Naive thymus-derived CD4-positive, alpha-beta T cell (primary cell): ENCODE data around the gene ARVCF. TPM values are rescaled to one million over a fixed set of nuclear protein-coding genes. Genes with fewer than 3 reads are reported as not detected.

Source experiments
- ATAC-seq: fragments of 150-1000 bp; cut with Tn5 transposase; 2 replicates; pipeline ENCODE4 v1.10.0; 2021; ENCODE audit warnings: mild to moderate bottlenecking, moderate library complexity
- CTCF ChIA-PET: fragments of 350-600 bp; sonication (Branson Sonifier 250); formaldehyde crosslinking; loops from one replicate; lab custom pipeline; 2021; ENCODE audit warnings: antibody characterized with exemption; lab: Charles Lee
- POLR2A ChIA-PET: fragments of 350-600 bp; sonication (Branson Sonifier 250); formaldehyde crosslinking; loops from one replicate; lab custom pipeline; 2021; ENCODE audit warnings: antibody characterized with exemption, inconsistent platforms; lab: Charles Lee
- DNase-seq, 9 donors: peaks; one replicate each; pipeline versions ENCODE4 v3.0.0 to v3.0.0-alpha.2; 2020 to 2022; ENCODE audit warnings: mixed read lengths in 1 of 9
- H3K27ac ChIP-seq: one replicate; pipeline ENCODE4 v1.7.0; 2013; ENCODE audit warnings: mild to moderate bottlenecking, low read depth, low read length, moderate library complexity
- H3K27me3 ChIP-seq, 2 donors: one replicate each; pipeline ENCODE4 v1.7.0; 2013; ENCODE audit warnings: low read length in 2 of 2, mild to moderate bottlenecking in 2 of 2, moderate library complexity in 2 of 2; ENCODE audit not compliant: control insufficient read depth in 2 of 2, insufficient read depth in 2 of 2
- H3K36me3 ChIP-seq, 3 experiments: 1 replicate in 2 of 3; 2 replicates in 1 of 3; pipeline ENCODE4 v1.7.0; 2013; ENCODE audit warnings: low read length in 3 of 3, mild to moderate bottlenecking in 3 of 3, moderate library complexity in 1 of 3; ENCODE audit not compliant: insufficient read depth in 3 of 3, control insufficient read depth in 2 of 3
- H3K4me1 ChIP-seq, 2 donors: one replicate each; pipeline ENCODE4 v1.7.0; 2013; ENCODE audit warnings: low read length in 2 of 2, mild to moderate bottlenecking in 2 of 2, moderate library complexity in 1 of 2; ENCODE audit not compliant: control insufficient read depth in 2 of 2, insufficient read depth in 2 of 2
- H3K4me3 ChIP-seq: 2 replicates; pipeline ENCODE4 v1.7.0; 2013; ENCODE audit warnings: mild to moderate bottlenecking, low read length
- H3K9me3 ChIP-seq, 3 experiments: 1 replicate in 2 of 3; 2 replicates in 1 of 3; pipeline ENCODE4 v1.7.0; 2013; ENCODE audit warnings: low read length in 3 of 3; ENCODE audit not compliant: control insufficient read depth in 2 of 3
- H3K27ac Mint-ChIP-seq, 9 donors: one replicate each; pipeline ENCODE4 v1.8.0; 2020 to 2022; ENCODE audit warnings: mixed read lengths in 9 of 9, mild to moderate bottlenecking in 8 of 9, moderate library complexity in 5 of 9, inconsistent platforms in 2 of 9
- H3K27me3 Mint-ChIP-seq, 5 donors: one replicate each; pipeline ENCODE4 v1.8.0; 2021 to 2022; ENCODE audit warnings: mixed read lengths in 5 of 5, mild to moderate bottlenecking in 1 of 5
- H3K36me3 Mint-ChIP-seq, 5 donors: one replicate each; pipeline ENCODE4 v1.8.0; 2020 to 2022; ENCODE audit warnings: mixed read lengths in 5 of 5, mild to moderate bottlenecking in 3 of 5, inconsistent platforms in 1 of 5
- H3K4me1 Mint-ChIP-seq, 7 donors: one replicate each; pipeline ENCODE4 v1.8.0; 2020 to 2022; ENCODE audit warnings: mixed read lengths in 7 of 7, mild to moderate bottlenecking in 3 of 7, inconsistent platforms in 1 of 7
- H3K4me3 Mint-ChIP-seq, 10 donors: one replicate each; pipeline ENCODE4 v1.8.0; 2020 to 2022; ENCODE audit warnings: mild to moderate bottlenecking in 10 of 10, mixed read lengths in 10 of 10, moderate library complexity in 6 of 10, inconsistent platforms in 2 of 10
- H3K9me3 Mint-ChIP-seq, 11 donors: one replicate each; pipeline ENCODE4 v1.8.0; 2020 to 2022; ENCODE audit warnings: mixed read lengths in 11 of 11, mild to moderate bottlenecking in 4 of 11, inconsistent platforms in 1 of 11, moderate library complexity in 1 of 11
- intact Hi-C, 2 donors: fragments of 100-400 bp; cut with micrococcal nuclease; formaldehyde crosslinking; loops; one replicate each; pipeline ENCODE4 v1.15.1; 2023
- polyA plus RNA-seq, 2 donors: library from polyadenylated mRNA; unstranded; fragments of 300-500 nt; fragmentation: Illumina TruSeq; gene quantifications; one replicate each; pipeline ENCODE4 v1.2.3, GENCODE V29; 2021
- total RNA-seq, 6 experiments: library from RNA in 5 of 6; stranded (reverse) in 5 of 6; gene quantifications; 1 replicate in 5 of 6; 2 replicates in 1 of 6; pipeline ENCODE4 v1.2.3 and lab custom pipeline; 2021 to 2026

The ARVCF gene
- total and polyA plus RNA-seq, 7 experiments from 2014 or later, result 0.74 to 9.2 (median 3.0) TPM

GRCh38 chr22:20062766-20063083, 46.1 kb upstream of the ARVCF start:
- Histone ChIP-seq H3K36me3 (peaks cover 0 to 60% (median 4%) of the 10 kb centered on the region in 3 experiments), H3K27ac (no peak overlapping the region), H3K4me1 (no peaks in the 10 kb centered on the region), H3K9me3 (no peaks in the 10 kb centered on the region), H3K27me3 (no peaks in the 10 kb centered on the region), H3K4me3 (no peak overlapping the region)
- no peak for ATAC-seq
- Mint-ChIP-seq H3K27me3 (no peaks in the 10 kb centered on the region), H3K27ac (no peak overlapping the region), H3K4me3 (no peak overlapping the region), H3K36me3 (peaks cover 4 to 18% (median 9%) of the 10 kb centered on the region in 5 donors), H3K4me1 (peaks cover 0 to 15% (median 6%) of the 10 kb centered on the region in 7 donors), H3K9me3 (no peaks in the 10 kb centered on the region)
- DNase-seq, result no peak
- ChIA-PET POLR2A (no interaction called here), CTCF (no interaction called here)
- intact Hi-C loops, result no loop called here

- H3K4me1 ChIP-seq, result no peaks in the 10 kb centered on the region
- peaks cover 0 to 65% (median 4%) of the 10 kb centered on the region in 3 experiments for H3K36me3 ChIP-seq
- no peak overlapping the region for H3K4me3 ChIP-seq
- intact Hi-C loops, result no loop called here
- DNase-seq (no peak), ATAC-seq (no peak)
- H3K27ac Mint-ChIP-seq, result no peak overlapping the region
- no peaks in the 10 kb centered on the region for H3K9me3 Mint-ChIP-seq
- POLR2A ChIA-PET, result interaction anchor here (0.6 kb wide), 1 partner anchor 14 kb away, joined by 4 read pairs; no protein-coding TSS in a partner anchor
- no peak overlapping the region for H3K27ac ChIP-seq
- H3K36me3 Mint-ChIP-seq, result peaks cover 4 to 19% (median 9%) of the 10 kb centered on the region in 5 donors
- no peaks in the 10 kb centered on the region for H3K9me3 ChIP-seq
- CTCF ChIA-PET, result no interaction called here
- H3K27me3 Mint-ChIP-seq, result no peaks in the 10 kb centered on the region
- H3K27me3 ChIP-seq, result no peaks in the 10 kb centered on the region
- no peak overlapping the region for H3K4me3 Mint-ChIP-seq
- H3K4me1 Mint-ChIP-seq, result peaks cover 0 to 15% (median 6%) of the 10 kb centered on the region in 7 donors
Measured at GRCh38 chr22:20062043-20062765, 45.6 kb upstream of the ARVCF start.

DNA sequence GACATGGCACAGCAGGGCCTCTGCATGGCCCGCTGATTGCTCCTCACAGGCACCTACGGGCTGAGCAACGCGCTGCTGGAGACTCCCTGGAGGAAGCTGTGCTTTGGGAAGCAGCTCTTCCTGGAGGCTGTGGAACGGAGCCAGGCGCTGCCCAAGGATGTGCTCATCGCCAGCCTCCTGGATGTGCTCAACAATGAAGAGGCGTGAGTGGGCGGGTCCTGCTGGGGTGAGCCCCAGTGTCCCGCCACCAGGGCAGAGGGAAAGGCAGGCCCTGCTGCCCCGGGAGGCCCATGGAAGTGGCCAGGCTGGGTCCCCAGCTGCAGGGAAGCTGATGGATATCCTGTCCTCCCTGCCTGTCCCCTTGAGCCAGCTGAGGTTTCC, 44.8 kb upstream of the ARVCF start:
- H3K4me3 Mint-ChIP-seq, result no peak overlapping the region
- CTCF ChIA-PET, result no interaction called here

DNA sequence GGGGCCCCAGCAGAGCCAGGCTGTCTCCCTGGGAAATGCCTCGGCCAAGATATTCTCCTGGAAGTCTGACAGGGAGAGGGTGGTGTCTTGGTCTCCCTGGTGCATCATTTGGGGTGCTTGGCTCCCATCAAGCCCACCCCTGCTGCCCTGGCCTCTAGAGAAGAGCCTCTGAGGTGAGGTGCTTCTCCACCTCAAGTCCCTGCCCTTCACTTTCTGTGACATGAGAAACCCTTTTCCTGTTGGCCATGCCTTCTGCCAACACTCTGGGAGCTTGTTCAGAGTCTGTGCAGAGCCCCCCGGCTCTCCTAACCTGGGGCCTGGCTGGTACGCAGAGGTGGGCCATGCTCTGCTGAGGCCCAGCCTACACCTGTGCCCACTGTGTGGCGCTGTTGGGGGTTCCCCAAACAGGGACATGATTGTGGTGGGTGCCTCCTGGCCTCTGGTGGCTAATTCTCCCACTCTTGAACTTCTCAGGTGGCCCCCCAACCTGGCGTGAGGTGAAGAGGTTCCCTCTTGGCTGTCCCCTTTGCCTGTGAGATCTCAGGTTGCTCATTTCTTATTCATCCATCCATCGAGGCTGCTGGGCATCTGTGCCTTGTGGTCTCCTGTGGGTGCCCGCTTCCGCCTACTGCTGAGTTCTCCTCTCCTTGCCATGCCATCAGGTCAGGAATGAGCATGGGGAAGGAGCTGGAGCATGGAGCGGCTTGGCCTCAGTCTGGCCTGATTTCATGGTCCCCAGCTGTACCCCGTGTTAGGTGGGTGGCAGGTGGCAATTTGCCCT, 44.3 kb upstream of the ARVCF start:
- ATAC-seq, result no peak
- H3K36me3 Mint-ChIP-seq, result peaks cover 4 to 19% (median 9%) of the 10 kb centered on the region in 5 donors
- Histone ChIP-seq H3K9me3 (no peaks in the 10 kb centered on the region), H3K27me3 (no peaks in the 10 kb centered on the region), H3K4me1 (no peaks in the 10 kb centered on the region), H3K27ac (no peak overlapping the region), H3K4me3 (no peak overlapping the region), H3K36me3 (peaks cover 0 to 79% (median 4%) of the 10 kb centered on the region in 3 experiments)
- no peaks in the 10 kb centered on the region for H3K27me3 Mint-ChIP-seq
- ChIA-PET CTCF (no interaction called here), POLR2A (interaction anchor here (0.6 kb wide), 1 partner anchor 80 kb away, joined by 3 read pairs; no protein-coding TSS in a partner anchor)
- H3K27ac Mint-ChIP-seq, result peak overlapping the region in 2 of 9 donors; percentile 4 to 30
- no peak for DNase-seq
- no peak overlapping the region for H3K4me3 Mint-ChIP-seq
- intact Hi-C loops, result no loop called here
- no peaks in the 10 kb centered on the region for H3K9me3 Mint-ChIP-seq
- peaks cover 0 to 15% (median 6%) of the 10 kb centered on the region in 7 donors for H3K4me1 Mint-ChIP-seq

More for the DNA sequence above, 44.8 kb upstream of the ARVCF start:
- POLR2A ChIA-PET, result interaction anchor here (0.5 to 0.6 kb wide), 2 partner anchors 13 to 31 kb away, joined by 4 read pairs; no protein-coding TSS in a partner anchor
- Mint-ChIP-seq H3K27me3 (no peaks in the 10 kb centered on the region), H3K27ac (no peak overlapping the region), H3K36me3 (peaks cover 4 to 19% (median 9%) of the 10 kb centered on the region in 5 donors), H3K4me1 (peaks cover 0 to 15% (median 6%) of the 10 kb centered on the region in 7 donors), H3K9me3 (no peaks in the 10 kb centered on the region)
- Histone ChIP-seq H3K27ac (no peak overlapping the region), H3K4me3 (no peak overlapping the region), H3K4me1 (no peaks in the 10 kb centered on the region), H3K36me3 (peaks cover 0 to 73% (median 4%) of the 10 kb centered on the region in 3 experiments), H3K27me3 (no peaks in the 10 kb centered on the region), H3K9me3 (no peaks in the 10 kb centered on the region)
- ATAC-seq (no peak), DNase-seq (no peak)
- intact Hi-C loops, result no loop called here

DNA sequence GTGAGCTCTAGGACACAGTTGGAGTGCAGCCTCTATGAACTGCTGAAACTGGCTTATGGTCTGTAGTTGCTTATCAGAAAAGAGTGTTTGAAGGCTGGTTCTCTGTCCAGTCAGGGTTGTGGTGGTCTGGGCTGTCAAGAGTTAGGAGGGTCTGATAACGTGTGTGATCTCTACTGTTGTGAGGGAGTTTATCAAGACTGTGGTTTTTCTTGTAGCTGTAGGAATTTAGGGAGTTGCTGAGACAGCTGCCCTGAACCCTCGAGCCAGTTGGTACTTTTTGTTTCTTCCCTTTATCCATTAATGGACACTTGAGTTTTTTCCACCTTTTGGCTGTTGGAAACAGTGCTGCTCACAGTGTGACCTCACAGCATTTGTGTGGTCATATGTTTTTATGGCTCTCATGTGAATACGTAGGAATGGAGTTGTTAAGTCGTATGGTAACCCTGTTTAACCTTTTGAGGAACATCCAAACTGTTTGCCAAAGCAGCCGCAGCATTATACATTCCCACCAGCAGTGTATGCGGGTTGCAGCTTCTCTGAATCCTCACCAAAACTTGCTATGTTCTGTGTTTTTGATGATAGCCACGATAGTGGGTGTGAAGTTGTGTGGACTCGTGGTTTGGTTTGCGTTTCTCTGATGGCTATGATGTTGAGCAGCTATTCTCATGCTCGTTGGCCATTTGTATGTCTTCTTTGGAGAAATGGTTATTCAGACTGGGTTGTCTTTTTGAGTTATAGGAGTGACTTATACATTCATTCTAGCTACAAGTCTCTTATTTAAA, 42.6 kb upstream of the ARVCF start:
- Mint-ChIP-seq H3K27ac (peak overlapping the region in 2 of 9 donors; percentile 62 to 82), H3K4me3 (no peak overlapping the region), H3K4me1 (peaks cover 0 to 15% (median 6%) of the 10 kb centered on the region in 7 donors), H3K27me3 (no peaks in the 10 kb centered on the region), H3K36me3 (peaks cover 4 to 22% (median 9%) of the 10 kb centered on the region in 5 donors), H3K9me3 (peaks cover 0 to under 1% (median 0%) of the 10 kb centered on the region in 11 donors)
- Histone ChIP-seq H3K27me3 (no peaks in the 10 kb centered on the region), H3K9me3 (no peaks in the 10 kb centered on the region), H3K27ac (peak overlapping the region; percentile 28), H3K36me3 (peaks cover 0 to 87% (median 4%) of the 10 kb centered on the region in 3 experiments), H3K4me1 (no peaks in the 10 kb centered on the region), H3K4me3 (no peak overlapping the region)
- ATAC-seq, result no peak
- CTCF ChIA-PET, result interaction anchor here (0.6 kb wide), 1 partner anchor 1624 kb away, joined by 3 read pairs; no protein-coding TSS in a partner anchor
- DNase-seq, result no peak
- POLR2A ChIA-PET, result no interaction called here
- intact Hi-C loops, result no loop called here

DNA sequence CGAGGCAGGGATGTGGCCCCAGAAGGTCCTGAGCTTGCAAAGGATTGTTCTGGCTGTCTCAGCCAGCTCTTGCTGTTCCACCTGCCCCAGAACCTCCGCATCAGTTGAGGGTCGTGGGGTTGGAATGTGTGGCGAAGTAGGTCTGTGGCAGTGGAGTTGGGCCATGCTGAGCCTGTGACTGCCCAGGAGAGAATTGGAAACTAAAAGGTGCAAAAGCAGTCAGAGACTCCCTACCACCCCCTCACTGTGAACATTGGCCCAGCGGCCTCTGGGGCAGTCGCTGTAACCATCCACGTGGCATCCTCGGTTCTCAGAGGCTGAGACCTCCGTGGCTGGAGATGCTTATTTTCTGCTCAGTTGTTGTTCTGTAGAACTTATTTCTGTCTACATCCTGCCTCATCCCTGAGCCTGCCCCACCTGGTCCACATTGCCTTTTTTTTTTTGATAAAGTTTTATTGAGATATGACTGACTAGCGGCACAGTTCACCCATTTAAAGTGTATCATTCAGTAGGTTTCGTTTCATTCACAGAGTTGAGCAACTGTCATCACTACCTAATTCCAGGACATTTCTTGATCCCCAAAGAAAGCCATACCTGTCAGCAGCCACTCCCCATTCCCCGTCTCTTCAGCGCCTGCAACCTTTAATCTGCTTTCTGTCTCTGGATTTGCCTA, 41.1 kb upstream of the ARVCF start:
- Histone ChIP-seq H3K27ac (no peak overlapping the region), H3K4me1 (no peaks in the 10 kb centered on the region), H3K36me3 (peaks cover 0 to 87% (median 4%) of the 10 kb centered on the region in 3 experiments), H3K9me3 (no peaks in the 10 kb centered on the region), H3K27me3 (no peaks in the 10 kb centered on the region), H3K4me3 (no peak overlapping the region)
- POLR2A ChIA-PET, result no interaction called here
- Mint-ChIP-seq H3K27ac (peak overlapping the region in 1 of 9 donors; percentile 66), H3K4me1 (peaks cover 0 to 15% (median 6%) of the 10 kb centered on the region in 7 donors), H3K27me3 (no peaks in the 10 kb centered on the region), H3K36me3 (peaks cover 4 to 20% (median 9%) of the 10 kb centered on the region in 5 donors), H3K4me3 (no peak overlapping the region), H3K9me3 (peaks cover 0 to 1% (median 0%) of the 10 kb centered on the region in 11 donors)
- intact Hi-C loops, result no loop called here
- ATAC-seq (no peak), DNase-seq (no peak)
- CTCF ChIA-PET, result no interaction called here
